Panc1 (cell line): ENCODE data around the gene SLC12A3. TPM values are rescaled to one million over a fixed set of nuclear protein-coding genes. Genes with fewer than 3 reads are reported as not detected.

Experiments
- ATAC-seq: fragments of 200-7000 bp; cut with Tn5 transposase; 2 replicates; pipeline ENCODE4 v1.9.1; 2020; ENCODE audit warnings: mild to moderate bottlenecking, moderate library complexity
- BruUV-seq: library from RNA; stranded (reverse); fragments of 400-500 nt; replicated peaks from 2 replicates; lab custom pipeline; 2021; lab: Mats Ljungman, UMichigan
- CTCF ChIA-PET: fragments of 300-600 bp; sonication (Branson Sonifier 250); formaldehyde crosslinking; loops from one replicate; lab custom pipeline; 2022; ENCODE audit warnings: antibody characterized with exemption; lab: Charles Lee
- POLR2A ChIA-PET: fragments of 300-600 bp; sonication (Branson Sonifier 250); formaldehyde crosslinking; loops from one replicate; lab custom pipeline; 2022; ENCODE audit warnings: antibody characterized with exemption; lab: Charles Lee
- DNase-seq: peaks from one replicate; pipeline ENCODE4 v3.0.0-alpha.2; 2010; ENCODE audit warnings: low read depth, low spot score
- H3K27ac ChIP-seq: 2 replicates; pipeline ENCODE4 v1.5.1; 2011; ENCODE audit warnings: mild to moderate bottlenecking, low read length, inconsistent platforms
- H3K27me3 ChIP-seq: fragments of 200-500 bp; sonication (Bioruptor generic); 2 replicates; pipeline ENCODE4 v1.6.0; 2014; ENCODE audit warnings: low read length, inconsistent platforms; ENCODE audit not compliant: control insufficient read depth, insufficient read depth
- H3K36me3 ChIP-seq: fragments of 200-500 bp; sonication (Bioruptor generic); 2 replicates; pipeline ENCODE4 v1.5.1; 2014; ENCODE audit warnings: inconsistent platforms, mild to moderate bottlenecking, low read length, moderate library complexity; ENCODE audit not compliant: control insufficient read depth, insufficient read depth
- H3K4me1 ChIP-seq: 2 replicates; pipeline ENCODE4 v1.5.1; 2011; ENCODE audit warnings: inconsistent platforms, mild to moderate bottlenecking, low read length, moderate library complexity; ENCODE audit not compliant: control insufficient read depth, insufficient read depth
- H3K4me3 ChIP-seq, 2 experiments: 2 replicates each; pipeline ENCODE4 v1.5.1; 2011 to 2012; ENCODE audit warnings: low read depth in 2 of 2, low read length in 2 of 2, mild to moderate bottlenecking in 2 of 2, inconsistent platforms in 1 of 2, moderate library complexity in 1 of 2
- H3K9me3 ChIP-seq: fragments of 200-500 bp; sonication (Bioruptor generic); 2 replicates; pipeline ENCODE4 v1.5.1; 2014; ENCODE audit warnings: low read depth, mild to moderate bottlenecking, inconsistent platforms, low read length, moderate library complexity; ENCODE audit not compliant: control insufficient read depth, insufficient read depth
- CTCF ChIP-seq: fragments of 450-650 bp; IDR thresholded peaks from 2 replicates; pipeline ENCODE4 v1.5.1; 2017; ENCODE audit warnings: mild to moderate bottlenecking
- POLR2AphosphoS5 ChIP-seq: IDR thresholded peaks from 2 replicates; pipeline ENCODE4 v1.6.1; 2012; ENCODE audit warnings: mild to moderate bottlenecking, low read depth, low read length, moderate library complexity
- REST ChIP-seq, 2 experiments: IDR thresholded peaks; 2 replicates each; pipeline ENCODE4 v1.6.1; 2011 to 2012; ENCODE audit warnings: low read depth in 2 of 2, control low read depth in 1 of 2, low read length in 1 of 2, mild to moderate bottlenecking in 1 of 2, moderate library complexity in 1 of 2; ENCODE audit not compliant: insufficient read depth in 1 of 2
- SIN3A ChIP-seq: IDR thresholded peaks from 2 replicates; pipeline ENCODE4 v1.6.1; 2012; ENCODE audit warnings: low read depth, mild to moderate bottlenecking, low read length, moderate library complexity, borderline replicate concordance; ENCODE audit not compliant: insufficient read depth
- TCF7L2 ChIP-seq: IDR thresholded peaks from 2 replicates; pipeline ENCODE4 v1.6.1; 2011; ENCODE audit warnings: mild to moderate bottlenecking, low read depth, low read length, inconsistent platforms
- in situ Hi-C: cut with HindIII; loops from 2 replicates; pipeline ENCODE4 v1.10.0; 2016; ENCODE audit warnings: low sequenced_read_pairs, low pct_unique_long_range_greater_than_20kb
- intact Hi-C: fragments of 100-400 bp; cut with micrococcal nuclease; formaldehyde crosslinking; loops from one replicate; pipeline ENCODE4 v1.10.0; 2022; ENCODE audit not compliant: unreplicated experiment
- total RNA-seq: library from RNA; stranded (reverse); gene quantifications from one replicate; pipeline ENCODE4 v1.2.1, GENCODE V29; 2021; ENCODE audit not compliant: unreplicated experiment

SLC12A3 gene
- total RNA-seq, 1 experiment from 2014 or later, result 0.15 TPM

GRCh38 chr16:56841233-56841632, 23.8 kb upstream of the SLC12A3 start:
- Histone ChIP-seq H3K4me1 (no peaks in the 10 kb centered on the region), H3K4me3 (no peak overlapping the region), H3K27ac (no peak overlapping the region), H3K27me3 (no peaks in the 10 kb centered on the region), H3K9me3 (no peaks in the 10 kb centered on the region), H3K36me3 (peaks cover 3% of the 10 kb centered on the region; the same call in 1 of the 2 replicates)
- TF ChIP-seq SIN3A, result no peak
- no peak for TF ChIP-seq TCF7L2
- TF ChIP-seq POLR2AphosphoS5, result no peak
- TF ChIP-seq CTCF, result no peak
- TF ChIP-seq REST (IDR thresholded peaks at IDR 0.05; ENCODE audit: insufficient read depth in 1 of 2, low read depth in 2 of 2, low read length in 1 of 2), result no peak
- no peak for ATAC-seq
- in situ Hi-C loops, result no loop called here
- ChIA-PET CTCF (no interaction called here), POLR2A (no interaction called here)
- DNase-seq, result no peak
- BruUV-seq, result no TSS peak
- intact Hi-C loops, result no loop called here

GRCh38 chr16:56841659-56842058, 23.3 kb upstream of the SLC12A3 start:
- no peaks in the 10 kb centered on the region for H3K4me1 ChIP-seq
- ChIA-PET POLR2A (no interaction called here), CTCF (no interaction called here)
- no peaks in the 10 kb centered on the region for H3K9me3 ChIP-seq
- intact Hi-C loops, result no loop called here
- no peaks in the 10 kb centered on the region for H3K27me3 ChIP-seq
- H3K4me3 ChIP-seq, result no peak overlapping the region
- ATAC-seq (no peak), DNase-seq (no peak)
- no peak overlapping the region for H3K27ac ChIP-seq
- no peak for TF ChIP-seq POLR2AphosphoS5
- TF ChIP-seq TCF7L2, result no peak
- TF ChIP-seq SIN3A, result no peak
- TF ChIP-seq CTCF, result no peak
- no peak for TF ChIP-seq REST (IDR thresholded peaks at IDR 0.05; ENCODE audit: insufficient read depth in 1 of 2, low read depth in 2 of 2, low read length in 1 of 2)
- in situ Hi-C loops, result no loop called here
- no TSS peak for BruUV-seq
- H3K36me3 ChIP-seq, result peaks cover 3% of the 10 kb centered on the region; the same call in 1 of the 2 replicates
